GM13977 (cell line): ENCODE data around the gene PPP3CA.
A peak's percentile ranks its signal among the peaks of the same experiment; 100 is the strongest.

Experiments
- DNase-seq: peaks from one replicate; pipeline ENCODE4 v3.0.0; 2012; ENCODE audit warnings: low spot score
- in situ Hi-C: fragments of 300-500 bp; cut with MboI; formaldehyde crosslinking; loops from one replicate; pipeline ENCODE4 v1.12.0; 2022; ENCODE audit warnings: low sequenced_read_pairs, low pct_unique_long_range_greater_than_20kb, mixed read lengths, inconsistent platforms; ENCODE audit not compliant: unreplicated experiment
- TF ChIP-seq, protein P1 (sequence below): IDR thresholded peaks from 2 replicates; pipeline ENCODE4 v1.5.1; 2012; ENCODE audit warnings: mild to moderate bottlenecking, control low read depth; ENCODE audit not compliant: insufficient read depth; ENCODE audit errors: extremely low read depth, missing control alignments

PPP3CA gene

GRCh38 chr4:101115887-101116286 is 231.4 kb downstream of the PPP3CA start:
- in situ Hi-C loops: no loop called here
- TF ChIP-seq, protein P1, sequence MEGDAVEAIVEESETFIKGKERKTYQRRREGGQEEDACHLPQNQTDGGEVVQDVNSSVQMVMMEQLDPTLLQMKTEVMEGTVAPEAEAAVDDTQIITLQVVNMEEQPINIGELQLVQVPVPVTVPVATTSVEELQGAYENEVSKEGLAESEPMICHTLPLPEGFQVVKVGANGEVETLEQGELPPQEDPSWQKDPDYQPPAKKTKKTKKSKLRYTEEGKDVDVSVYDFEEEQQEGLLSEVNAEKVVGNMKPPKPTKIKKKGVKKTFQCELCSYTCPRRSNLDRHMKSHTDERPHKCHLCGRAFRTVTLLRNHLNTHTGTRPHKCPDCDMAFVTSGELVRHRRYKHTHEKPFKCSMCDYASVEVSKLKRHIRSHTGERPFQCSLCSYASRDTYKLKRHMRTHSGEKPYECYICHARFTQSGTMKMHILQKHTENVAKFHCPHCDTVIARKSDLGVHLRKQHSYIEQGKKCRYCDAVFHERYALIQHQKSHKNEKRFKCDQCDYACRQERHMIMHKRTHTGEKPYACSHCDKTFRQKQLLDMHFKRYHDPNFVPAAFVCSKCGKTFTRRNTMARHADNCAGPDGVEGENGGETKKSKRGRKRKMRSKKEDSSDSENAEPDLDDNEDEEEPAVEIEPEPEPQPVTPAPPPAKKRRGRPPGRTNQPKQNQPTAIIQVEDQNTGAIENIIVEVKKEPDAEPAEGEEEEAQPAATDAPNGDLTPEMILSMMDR: no peak
- DNase-seq: no peak

DNA sequence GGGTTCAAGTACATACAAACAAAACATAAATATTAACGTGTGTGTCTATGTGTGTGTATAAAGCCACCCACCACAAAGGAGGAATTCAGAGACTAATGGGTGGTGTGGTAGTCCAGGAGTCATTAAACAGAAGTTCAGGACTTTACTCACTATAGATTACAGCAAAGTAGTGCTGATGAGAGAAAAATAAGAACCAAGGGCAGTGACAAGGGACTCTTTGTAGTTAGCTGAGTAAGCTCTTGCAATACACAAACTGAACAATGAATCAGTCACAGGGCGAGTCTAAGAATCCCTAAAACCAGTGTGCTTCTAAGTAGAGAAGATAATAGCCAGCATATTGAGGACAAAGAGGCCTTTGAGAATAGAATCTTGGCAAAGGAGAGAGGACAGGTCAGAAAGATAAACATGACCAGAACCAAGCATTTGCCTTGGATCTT is 232.4 kb downstream of the PPP3CA start:
- in situ Hi-C loops: no loop called here

DNA sequence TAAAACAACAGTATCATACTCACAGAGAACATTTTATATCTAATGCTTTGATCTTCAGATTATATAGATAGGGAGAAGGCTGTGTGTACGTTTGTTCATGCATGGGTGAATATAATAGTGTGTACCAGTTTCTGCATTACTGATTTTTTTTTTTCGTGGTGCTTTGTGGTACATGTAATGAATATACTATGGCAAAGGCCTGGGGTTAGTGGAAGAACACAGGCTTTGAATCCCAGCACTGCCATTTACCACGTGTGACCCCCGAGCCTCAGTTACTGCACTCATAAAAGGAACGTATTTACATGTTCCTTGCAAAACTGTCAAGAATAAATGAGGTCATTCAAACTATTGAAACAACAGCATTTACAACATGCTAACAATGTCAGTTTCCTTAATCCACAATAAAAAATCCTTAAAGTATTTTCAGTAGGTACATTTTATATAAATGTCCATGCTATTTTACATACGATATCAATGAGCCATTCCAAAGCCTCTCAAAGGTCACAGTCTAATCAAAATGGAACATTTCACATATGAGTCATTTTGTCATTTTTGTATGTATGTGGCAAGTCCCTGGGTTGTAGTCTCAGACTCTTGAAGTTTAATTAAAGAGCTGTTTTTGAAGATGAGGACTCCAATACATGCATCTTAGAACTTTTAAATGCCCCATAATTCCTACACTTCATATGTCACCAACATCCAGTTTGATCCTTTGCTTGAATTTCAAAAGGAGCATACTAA is 242.8 kb downstream of the PPP3CA start:
- TF ChIP-seq, protein P1: no peak
- in situ Hi-C loops: no loop called here
- peak; percentile 8 for DNase-seq

More for the DNA sequence above, 232.4 kb downstream of the PPP3CA start:
- DNase-seq: no peak
- TF ChIP-seq, protein P1: no peak

GRCh38 chr4:101103381-101104142 is 243.8 kb downstream of the PPP3CA start:
- TF ChIP-seq, protein P1: no peak
- DNase-seq: peak; percentile 12
- in situ Hi-C loops: no loop called here

GRCh38 chr4:101102114-101102742 is 245.1 kb downstream of the PPP3CA start:
- in situ Hi-C loops: no loop called here
- no peak for DNase-seq
- TF ChIP-seq, protein P1: no peak

DNA sequence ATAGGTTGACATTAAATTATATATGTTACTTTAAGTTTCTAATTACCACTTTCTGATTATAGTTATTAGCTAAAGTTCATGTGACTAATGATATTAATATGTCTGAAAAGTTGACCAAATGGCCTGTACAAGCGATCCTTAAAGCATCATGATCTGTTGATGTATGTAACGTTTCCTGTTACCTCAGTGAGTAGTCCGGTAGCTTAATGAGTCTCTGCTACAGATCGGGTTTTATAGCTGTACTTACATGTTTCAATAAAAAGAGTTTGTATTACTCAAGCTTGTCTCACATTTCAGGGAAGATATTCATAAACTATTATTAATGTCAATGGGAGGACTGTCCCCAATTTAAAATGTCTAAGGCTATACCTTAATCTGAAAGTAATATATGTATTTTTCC is 246.3 kb downstream of the PPP3CA start:
- in situ Hi-C loops: no loop called here
- TF ChIP-seq, protein P1: no peak
- DNase-seq: no peak
